HG03135 (cell line): ENCODE results near the gene GPR143.

Experiments used
- ATAC-seq: cut with Tn5 transposase; IDR thresholded peaks from one replicate; pipeline ENCODE4 v1.9.1; 2021; ENCODE audit warnings: mild to moderate bottlenecking, moderate library complexity; ENCODE audit not compliant: unreplicated experiment

Gene GPR143

DNA sequence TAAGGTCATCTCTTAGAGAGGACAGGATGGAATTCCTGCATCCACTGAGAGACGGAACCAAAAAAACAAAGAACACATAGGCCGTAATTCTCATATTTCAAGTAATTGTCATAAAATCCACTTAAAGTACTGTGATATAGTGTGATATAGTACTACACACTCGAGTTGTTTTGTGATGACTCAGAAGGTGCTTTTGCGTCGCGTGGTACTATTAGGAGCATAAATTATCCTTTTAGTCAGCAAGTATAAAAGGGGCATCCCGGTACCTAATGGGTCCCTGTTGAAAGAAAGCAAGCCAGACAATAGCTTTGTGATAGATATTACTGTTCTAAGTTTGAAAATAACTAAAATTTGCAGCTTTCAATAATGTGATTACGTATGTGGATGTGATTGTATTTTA, 55.3 kb downstream of the GPR143 start:
- no peak for ATAC-seq

DNA sequence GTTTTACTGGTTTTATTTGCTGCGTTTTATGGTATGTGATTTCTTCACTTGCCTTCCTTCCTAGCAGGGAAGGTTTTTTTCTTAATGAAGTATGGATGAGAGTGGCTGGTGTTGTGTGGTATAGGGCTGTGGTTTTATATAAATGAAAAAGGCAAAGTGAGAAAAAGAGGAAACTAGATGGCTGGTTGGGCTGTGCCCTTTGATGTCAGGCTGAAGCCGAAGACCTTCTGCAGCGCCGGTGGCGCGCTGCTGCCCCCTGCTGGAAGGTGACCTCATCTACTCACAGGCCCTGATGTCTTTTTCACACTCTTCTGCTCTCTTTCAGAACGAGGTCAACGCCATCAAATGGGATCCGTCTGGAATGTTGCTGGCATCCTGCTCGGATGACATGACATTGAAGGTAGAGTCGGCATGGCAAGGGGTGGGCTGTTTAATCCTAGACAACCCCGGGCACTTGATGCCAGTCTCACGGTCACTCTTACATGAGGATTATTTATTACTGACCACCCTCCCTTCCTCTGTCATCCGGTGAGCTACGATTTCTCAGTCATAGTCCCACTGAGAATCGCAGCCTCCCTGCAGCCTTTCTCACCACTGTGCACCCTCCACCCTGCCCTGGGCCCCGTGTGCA, 56.6 kb downstream of the GPR143 start:
- peak; percentile 57 for ATAC-seq

- no peak for ATAC-seq
Measured at GRCh38 chrX:9708086-9708485, 57.6 kb downstream of the GPR143 start.

GRCh38 chrX:9707306-9708033, 58.2 kb downstream of the GPR143 start:
- ATAC-seq: no peak

DNA sequence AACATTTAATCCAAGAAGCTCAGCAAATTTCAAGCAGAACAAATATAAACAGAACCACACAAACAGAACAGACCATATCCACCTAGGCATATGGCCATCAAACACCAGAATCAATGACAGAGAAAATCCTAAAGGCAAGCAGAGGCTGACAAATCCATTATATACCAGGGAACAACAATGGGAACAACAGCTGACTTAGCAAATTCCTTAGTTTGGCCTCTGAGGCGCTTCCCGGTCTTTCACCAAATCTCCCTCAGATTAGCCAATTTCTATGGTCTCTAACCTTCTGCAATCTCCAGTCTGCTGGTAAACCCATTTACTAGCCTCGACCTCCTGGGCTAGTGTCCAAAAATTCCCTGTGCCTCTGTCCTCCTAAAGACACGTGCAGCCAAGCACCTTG, 59.2 kb downstream of the GPR143 start:
- no peak for ATAC-seq

GRCh38 chrX:9704876-9705465, 60.7 kb downstream of the GPR143 start:
- ATAC-seq: no peak

GRCh38 chrX:9703406-9703805, 62.2 kb downstream of the GPR143 start:
- no peak for ATAC-seq

GRCh38 chrX:9701790-9702189, 63.9 kb downstream of the GPR143 start:
- ATAC-seq: no peak

DNA sequence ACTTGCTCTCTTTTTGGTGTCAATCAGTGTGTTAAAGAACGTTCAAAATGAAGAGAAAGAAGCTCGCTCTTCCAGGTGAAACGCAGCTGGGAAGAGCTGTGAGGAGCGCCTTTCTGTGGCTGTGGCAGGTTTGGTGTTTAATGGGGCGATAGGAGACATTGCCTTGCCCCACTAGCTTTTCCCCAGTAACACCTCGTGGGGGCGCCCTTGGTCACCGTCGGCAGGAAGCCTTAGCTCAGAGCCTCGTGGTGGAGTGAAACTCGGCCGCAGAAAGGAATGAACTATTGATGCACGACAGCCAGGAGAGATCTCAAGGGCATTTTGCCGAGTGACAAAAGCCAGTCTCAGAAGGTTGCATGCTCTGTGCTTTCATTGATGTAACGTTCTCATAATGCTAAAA, 65.1 kb downstream of the GPR143 start:
- ATAC-seq: no peak

DNA sequence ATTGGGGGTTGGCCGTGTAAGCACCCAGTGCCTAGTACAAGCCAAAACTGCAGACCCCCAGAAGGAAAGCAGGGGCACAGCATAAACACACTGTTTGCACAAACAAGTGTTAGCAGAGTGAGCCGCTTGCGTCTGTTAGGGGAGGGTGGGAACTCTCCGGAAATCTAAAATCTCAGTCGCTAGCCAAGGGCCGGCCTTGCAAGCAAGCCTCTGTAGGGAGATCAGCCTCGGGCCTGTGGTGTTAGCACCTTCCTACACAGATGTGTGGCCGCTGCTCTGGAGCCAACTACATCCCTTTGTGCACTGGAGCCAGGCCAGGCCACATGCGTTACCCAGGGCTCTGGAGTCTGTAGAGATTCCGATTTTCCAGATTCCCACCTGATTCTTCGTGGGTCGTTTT, 67.1 kb downstream of the GPR143 start:
- no peak for ATAC-seq

- ATAC-seq: no peak
Measured at GRCh38 chrX:9693307-9694001, 72.2 kb downstream of the GPR143 start.

GRCh38 chrX:9690046-9690445, 75.6 kb downstream of the GPR143 start:
- ATAC-seq: no peak

DNA sequence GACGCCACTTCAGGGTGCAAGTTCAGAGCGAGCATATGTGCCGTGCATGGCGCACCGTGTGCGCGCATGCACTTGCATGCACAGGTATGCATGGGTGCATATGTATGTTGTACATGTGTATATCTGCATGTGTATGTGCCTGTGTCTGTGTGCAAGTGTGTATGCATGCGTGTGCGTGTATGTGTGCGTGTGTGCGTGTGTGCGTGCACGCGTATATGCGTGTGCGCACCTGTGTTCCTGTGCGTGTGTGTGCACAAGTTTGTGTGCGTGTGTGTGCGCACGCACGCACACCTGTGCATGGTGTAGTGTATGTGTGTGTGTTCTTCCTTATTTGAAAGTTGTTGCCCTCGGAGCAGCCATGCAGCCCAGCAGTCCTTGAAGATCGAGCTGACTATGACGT, 76.8 kb downstream of the GPR143 start:
- no peak for ATAC-seq

GRCh38 chrX:9687899-9688298, 77.7 kb downstream of the GPR143 start:
- no peak for ATAC-seq

DNA sequence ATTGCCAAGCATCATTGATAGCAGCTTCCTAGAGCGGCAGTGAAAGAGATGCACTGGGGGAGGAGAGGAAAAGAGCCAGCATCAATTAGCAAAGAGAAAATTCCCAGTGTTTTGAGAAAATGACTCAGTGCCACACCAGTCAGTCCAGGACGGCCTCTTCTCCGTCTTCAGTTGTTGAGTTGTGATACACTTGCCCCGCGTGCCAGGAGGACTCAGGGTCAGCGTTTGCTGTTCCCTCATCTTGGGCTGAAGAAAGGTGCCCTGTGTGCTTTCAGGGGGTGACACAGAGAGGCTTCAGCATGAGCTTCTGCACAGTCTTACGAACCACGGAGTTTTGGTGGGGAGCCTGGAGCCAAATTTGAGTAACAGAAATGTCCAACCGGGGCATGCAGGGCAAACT, 82.3 kb downstream of the GPR143 start:
- ATAC-seq: no peak

- ATAC-seq: no peak
Measured at GRCh38 chrX:9682861-9683260, 82.8 kb downstream of the GPR143 start.

DNA sequence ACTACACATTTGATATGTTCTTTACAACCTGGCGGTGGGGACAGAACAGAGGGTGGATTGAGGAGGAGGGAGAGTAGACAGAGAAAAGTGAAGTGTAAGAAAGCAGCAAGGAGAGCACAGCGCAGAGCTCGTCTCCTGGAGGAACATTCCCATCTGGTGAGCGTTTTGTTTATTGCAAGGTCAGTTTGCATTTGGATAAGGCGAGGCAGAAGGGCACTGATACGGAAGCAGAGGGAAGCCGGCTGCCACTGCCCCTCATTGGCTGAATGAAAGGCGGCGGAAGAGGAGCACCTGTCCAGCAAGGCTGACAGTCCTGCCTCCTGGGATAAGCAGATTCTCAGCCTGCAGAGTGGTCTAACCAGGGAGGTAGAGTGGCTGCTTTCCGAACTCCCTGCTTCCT, 83.2 kb downstream of the GPR143 start:
- ATAC-seq: no peak

GRCh38 chrX:9681422-9681821, 84.2 kb downstream of the GPR143 start:
- ATAC-seq: no peak

GRCh38 chrX:9681011-9681410, 84.6 kb downstream of the GPR143 start:
- ATAC-seq: no peak

DNA sequence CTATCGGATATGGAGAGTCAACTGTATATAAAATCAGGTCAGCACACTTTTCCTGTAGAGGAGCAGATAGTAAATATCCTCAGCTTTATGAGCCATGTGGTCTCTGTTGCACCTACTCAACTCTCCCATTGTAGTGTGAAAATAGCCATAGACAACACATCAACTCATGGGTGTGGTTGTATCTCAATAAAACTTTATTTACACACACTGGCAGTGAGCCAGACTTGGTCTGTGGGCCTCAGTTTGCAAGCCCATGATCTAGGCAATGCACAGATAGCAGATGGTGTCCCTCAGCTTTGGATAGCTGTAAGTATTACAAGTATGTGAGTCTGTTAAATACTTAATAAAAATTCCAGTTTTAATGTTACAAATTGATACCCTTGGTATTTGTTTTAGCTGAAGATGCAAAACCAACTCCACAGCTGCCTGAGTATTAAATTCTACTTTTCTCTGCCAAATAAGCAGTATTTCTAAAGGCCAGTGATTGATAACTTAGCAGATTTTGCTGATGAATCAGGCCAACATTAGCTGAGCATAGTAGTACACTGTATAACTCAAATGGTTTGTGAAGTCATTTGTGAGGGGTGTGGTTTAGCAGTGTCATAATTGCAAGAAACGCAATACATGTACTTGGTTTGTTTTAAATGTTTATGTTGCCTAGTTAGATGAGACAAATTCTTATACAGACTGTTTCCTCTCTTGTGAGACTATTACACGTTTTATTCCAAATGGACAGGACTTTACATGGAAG, 87.3 kb downstream of the GPR143 start:
- no peak for ATAC-seq

DNA sequence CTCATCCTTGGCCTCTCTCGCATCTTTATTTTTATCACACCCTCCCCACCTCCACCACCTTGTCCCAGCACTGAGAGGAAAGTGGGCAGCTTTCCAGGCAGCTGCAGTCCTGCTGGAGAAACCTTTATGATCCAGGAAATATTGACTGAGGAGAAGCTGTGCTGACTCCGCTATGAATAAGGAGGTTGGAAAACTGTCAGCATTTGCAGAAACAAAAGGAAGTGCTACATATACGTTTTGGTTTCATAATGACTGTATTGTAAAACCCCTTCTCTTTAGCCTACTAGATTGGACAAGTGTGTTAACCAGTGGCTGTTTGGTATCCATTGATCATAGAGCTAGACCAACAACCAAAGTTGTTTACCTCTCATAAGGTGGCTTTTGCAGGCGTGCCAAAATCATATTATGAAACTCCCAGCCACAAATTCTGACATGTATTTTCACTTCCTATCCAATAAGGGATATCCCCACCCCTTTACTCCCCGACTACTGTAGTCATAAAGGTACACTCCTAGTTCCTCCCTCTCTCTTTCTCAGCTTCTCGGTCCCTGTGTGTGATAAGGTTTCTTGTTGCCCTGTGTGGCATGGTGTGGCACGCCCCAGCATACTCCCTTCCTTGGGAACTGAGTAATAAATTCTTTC, 88.4 kb downstream of the GPR143 start:
- peak; percentile 98 for ATAC-seq
